GM18858 (cell line): Measurements from ENCODE around the gene SRRM1.
"Not testable (repeated sequence)": the region's sequence is repeated elsewhere in the genome, so short reads cannot be mapped to it uniquely, and the experiment has no call there.

Experiments used
- ATAC-seq: cut with Tn5 transposase; IDR thresholded peaks from one replicate; pipeline ENCODE4 v1.9.1; 2021; ENCODE audit not compliant: unreplicated experiment

Gene SRRM1

DNA sequence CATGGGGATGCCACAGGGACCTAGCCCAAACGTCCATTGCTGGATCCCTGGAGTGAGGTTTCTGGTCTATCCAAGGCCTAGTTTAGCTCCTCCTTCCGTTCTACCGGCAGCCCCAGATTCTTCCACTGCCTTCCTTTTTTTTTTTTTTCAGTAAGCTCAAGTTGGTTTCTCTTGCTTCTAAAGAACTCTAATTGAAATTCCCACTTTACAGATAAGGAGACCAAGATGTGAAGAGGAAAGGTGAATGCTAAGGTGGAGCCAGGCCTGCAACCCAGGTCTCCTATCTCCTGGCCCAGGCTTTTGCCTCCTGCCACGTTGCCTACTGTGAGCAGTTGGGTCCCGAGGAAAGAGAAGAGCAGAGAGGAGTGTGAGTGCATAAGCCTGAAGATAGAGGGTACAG lies 70.6 kb downstream of the SRRM1 start:
- no peak for ATAC-seq

- no peak for ATAC-seq
Measured at GRCh38 chr1:24714859-24715520, 71.9 kb downstream of the SRRM1 start.

GRCh38 chr1:24715658-24716057 lies 72.6 kb downstream of the SRRM1 start:
- ATAC-seq, result no peak

GRCh38 chr1:24717887-24718650 lies 75.0 kb downstream of the SRRM1 start:
- no peak for ATAC-seq

- ATAC-seq, result no peak
Measured at GRCh38 chr1:24720152-24720551, 77.0 kb downstream of the SRRM1 start.

GRCh38 chr1:24721533-24721932 lies 78.4 kb downstream of the SRRM1 start:
- no peak for ATAC-seq

- ATAC-seq, result not testable (repeated sequence)
Measured at GRCh38 chr1:24722073-24723035, 79.3 kb downstream of the SRRM1 start.
